Glutamatergic neuron (in vitro differentiated cells): ENCODE measurements around the gene TOMM20L. TPM values are rescaled to one million over a fixed set of nuclear protein-coding genes. Genes with fewer than 3 reads are reported as not detected.
"Not testable (repeated sequence)": the region's sequence is repeated elsewhere in the genome, so short reads cannot be mapped to it uniquely, and the experiment has no call there.

Source experiments
- DNase-seq: peaks from one replicate; pipeline ENCODE4 v3.0.0; 2022
- H3K27ac Mint-ChIP-seq: one replicate; pipeline ENCODE4 v1.8.0; 2020; ENCODE audit warnings: mild to moderate bottlenecking, mixed read lengths, inconsistent platforms; ENCODE audit not compliant: unreplicated experiment
- H3K27me3 Mint-ChIP-seq: one replicate; pipeline ENCODE4 v1.8.0; 2020; ENCODE audit warnings: mild to moderate bottlenecking, moderate library complexity, mixed read lengths, inconsistent platforms; ENCODE audit not compliant: unreplicated experiment
- H3K36me3 Mint-ChIP-seq: one replicate; pipeline ENCODE4 v1.8.0; 2020; ENCODE audit warnings: mild to moderate bottlenecking, mixed read lengths, inconsistent platforms; ENCODE audit not compliant: unreplicated experiment
- H3K4me1 Mint-ChIP-seq: one replicate; pipeline ENCODE4 v1.8.0; 2020; ENCODE audit warnings: mild to moderate bottlenecking, low read depth, mixed read lengths, inconsistent platforms; ENCODE audit not compliant: unreplicated experiment
- H3K4me3 Mint-ChIP-seq: one replicate; pipeline ENCODE4 v1.8.0; 2020; ENCODE audit warnings: mild to moderate bottlenecking, mixed read lengths, inconsistent platforms; ENCODE audit not compliant: unreplicated experiment
- H3K9me3 Mint-ChIP-seq: one replicate; pipeline ENCODE4 v1.8.0; 2020; ENCODE audit warnings: mild to moderate bottlenecking, moderate library complexity, mixed read lengths, inconsistent platforms; ENCODE audit not compliant: unreplicated experiment
- long read RNA-seq: library from polyadenylated mRNA; unstranded; transcript quantifications from one replicate; pipeline ENCODE4 v2.0.0, GENCODE V29; 2020; ENCODE audit not compliant: unreplicated experiment
- total RNA-seq: library from RNA; stranded (reverse); fragmentation: NEBNext Ultra II Directional; extraction: Animal tissue kit (Norgen Biotek cat#: 25700); gene quantifications from one replicate; pipeline ENCODE4 v1.2.1, GENCODE V29; 2021; ENCODE audit not compliant: unreplicated experiment
- TF ChIP-seq, protein P1 (sequence below): fragments of 200-600 bp; sonication (generic); IDR thresholded peaks from one replicate; pipeline ENCODE4 v1.5.0; 2021; ENCODE audit not compliant: partially characterized antibody, unreplicated experiment

Gene TOMM20L
- not detected for total RNA-seq
- long read RNA-seq = 0 reads

DNA sequence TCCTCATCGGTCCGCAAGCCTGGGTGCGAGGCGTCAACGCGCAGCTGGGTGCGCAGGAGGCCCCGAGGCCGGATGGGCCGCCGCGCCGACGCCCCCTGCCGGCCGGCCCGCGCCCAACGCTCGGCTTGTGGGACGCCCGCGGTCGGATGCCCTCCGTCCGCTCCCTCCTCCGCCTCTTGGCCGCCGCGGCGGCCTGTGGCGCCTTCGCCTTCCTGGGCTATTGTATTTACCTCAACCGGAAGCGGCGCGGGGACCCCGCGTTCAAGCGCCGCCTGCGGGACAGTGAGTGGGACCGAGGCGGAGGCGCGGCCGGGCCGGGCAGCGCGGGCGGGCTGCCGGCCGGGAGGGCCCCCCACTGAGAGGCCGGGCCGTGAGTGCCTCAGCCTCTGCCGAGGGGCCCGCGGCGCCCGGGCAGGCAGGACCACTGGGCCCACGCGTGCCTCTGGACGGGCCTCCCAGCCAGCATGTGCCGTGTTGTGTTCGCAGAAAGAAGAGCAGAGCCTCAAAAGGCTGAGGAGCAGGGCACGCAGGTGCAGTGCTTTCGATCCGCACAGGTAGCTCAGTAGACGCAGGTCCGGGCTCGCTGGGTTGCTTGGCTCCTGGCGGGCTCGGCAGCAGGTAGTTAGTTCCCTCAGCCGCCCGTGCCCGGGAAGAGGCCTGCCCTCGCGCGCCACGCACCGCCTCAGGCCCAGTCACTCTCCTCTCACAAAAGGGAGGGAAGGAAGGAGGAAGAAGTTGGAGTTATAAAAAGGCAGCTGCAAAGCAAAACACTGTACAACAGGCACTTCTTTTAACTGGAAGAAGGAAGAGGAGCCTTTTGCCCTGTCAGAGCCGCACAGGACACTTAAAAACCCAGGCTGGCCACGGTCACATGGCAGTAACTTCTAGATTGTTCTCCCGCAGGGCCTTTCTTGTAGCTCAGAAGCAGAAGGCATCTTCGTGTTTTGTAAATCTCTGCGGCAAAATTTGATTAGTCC, at the start of gene TOMM20L:
TOMM20L (plus strand) TSS at position 119 of the 977 bp plus-strand sequence; CDS start at position 147, 28 bp downstream.
- peaks cover 3% of the 10 kb centered on the region for H3K9me3 Mint-ChIP-seq
- H3K4me3 Mint-ChIP-seq = peak within 1 kb of the TSS; percentile 83
- TF ChIP-seq, protein P1, sequence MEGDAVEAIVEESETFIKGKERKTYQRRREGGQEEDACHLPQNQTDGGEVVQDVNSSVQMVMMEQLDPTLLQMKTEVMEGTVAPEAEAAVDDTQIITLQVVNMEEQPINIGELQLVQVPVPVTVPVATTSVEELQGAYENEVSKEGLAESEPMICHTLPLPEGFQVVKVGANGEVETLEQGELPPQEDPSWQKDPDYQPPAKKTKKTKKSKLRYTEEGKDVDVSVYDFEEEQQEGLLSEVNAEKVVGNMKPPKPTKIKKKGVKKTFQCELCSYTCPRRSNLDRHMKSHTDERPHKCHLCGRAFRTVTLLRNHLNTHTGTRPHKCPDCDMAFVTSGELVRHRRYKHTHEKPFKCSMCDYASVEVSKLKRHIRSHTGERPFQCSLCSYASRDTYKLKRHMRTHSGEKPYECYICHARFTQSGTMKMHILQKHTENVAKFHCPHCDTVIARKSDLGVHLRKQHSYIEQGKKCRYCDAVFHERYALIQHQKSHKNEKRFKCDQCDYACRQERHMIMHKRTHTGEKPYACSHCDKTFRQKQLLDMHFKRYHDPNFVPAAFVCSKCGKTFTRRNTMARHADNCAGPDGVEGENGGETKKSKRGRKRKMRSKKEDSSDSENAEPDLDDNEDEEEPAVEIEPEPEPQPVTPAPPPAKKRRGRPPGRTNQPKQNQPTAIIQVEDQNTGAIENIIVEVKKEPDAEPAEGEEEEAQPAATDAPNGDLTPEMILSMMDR = peak; percentile 92
- DNase-seq = peak; percentile 86
- H3K36me3 Mint-ChIP-seq = no peaks in the 10 kb centered on the region
- peaks cover 7% of the 10 kb centered on the region for H3K4me1 Mint-ChIP-seq
- H3K27ac Mint-ChIP-seq = peak within 1 kb of the TSS; percentile 80
- peaks cover 7% of the 10 kb centered on the region for H3K27me3 Mint-ChIP-seq

DNA sequence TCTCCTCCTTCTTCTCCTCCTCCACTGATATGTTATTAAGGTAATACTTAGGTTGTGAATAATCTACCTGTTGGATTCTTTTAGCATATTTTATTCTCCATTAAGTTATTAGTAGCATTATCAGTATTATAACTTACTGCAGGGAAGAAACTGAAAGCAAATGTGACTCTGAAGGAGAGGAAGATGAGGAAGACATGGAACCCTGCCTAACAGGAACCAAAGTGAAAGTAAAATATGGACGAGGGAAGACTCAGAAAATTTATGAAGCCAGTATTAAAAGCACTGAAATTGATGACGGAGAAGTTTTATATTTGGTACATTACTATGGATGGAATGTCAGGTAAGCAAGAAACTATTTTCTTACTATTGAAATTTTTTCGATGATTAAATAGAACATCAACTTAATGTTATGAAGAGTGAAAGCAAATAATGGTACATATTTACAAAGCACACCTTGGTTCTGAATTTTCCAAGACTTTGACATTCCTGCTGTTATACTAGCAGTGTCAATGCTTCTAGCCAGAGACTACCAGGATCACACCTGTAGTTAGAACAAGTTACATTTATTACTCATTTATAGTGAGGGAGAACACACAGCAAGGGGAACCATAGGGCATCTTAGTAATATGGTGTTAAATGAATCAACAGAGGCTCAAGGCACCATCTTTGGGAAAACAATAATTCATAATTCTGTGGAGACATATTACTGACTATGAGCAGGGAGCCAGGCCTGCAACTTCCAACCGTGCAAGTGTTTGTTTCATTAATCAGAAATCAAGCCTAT, 42.0 kb upstream of the TOMM20L start:
- no peak overlapping the region for H3K4me3 Mint-ChIP-seq
- no peak overlapping the region for H3K27ac Mint-ChIP-seq
- DNase-seq = no peak
- no peaks in the 10 kb centered on the region for H3K9me3 Mint-ChIP-seq
- H3K4me1 Mint-ChIP-seq = no peaks in the 10 kb centered on the region
- no peaks in the 10 kb centered on the region for H3K27me3 Mint-ChIP-seq
- TF ChIP-seq, protein P1 = no peak
- H3K36me3 Mint-ChIP-seq = no peaks in the 10 kb centered on the region

DNA sequence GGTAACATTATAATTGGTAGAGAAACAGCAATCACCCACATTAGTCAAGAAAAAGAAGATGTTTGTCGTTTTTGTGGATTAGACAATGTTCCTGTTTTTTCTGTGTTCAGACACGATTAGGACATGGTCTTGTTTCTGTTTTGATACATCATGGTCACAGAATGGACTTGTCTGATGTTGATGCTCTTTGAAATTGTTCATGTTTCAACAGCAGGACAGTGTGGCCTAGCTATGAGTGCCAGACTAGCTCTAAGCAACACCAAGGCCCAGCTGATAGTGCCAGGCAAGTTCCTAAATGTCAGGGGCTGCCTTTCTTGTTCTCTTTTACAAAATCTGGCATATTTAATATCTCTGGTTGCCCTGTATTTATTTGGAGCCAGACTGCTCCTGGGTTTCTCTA, 40.9 kb upstream of the TOMM20L start:
- no peak overlapping the region for H3K4me3 Mint-ChIP-seq
- TF ChIP-seq, protein P1 = no peak
- no peaks in the 10 kb centered on the region for H3K9me3 Mint-ChIP-seq
- no peak for DNase-seq
- no peak overlapping the region for H3K27ac Mint-ChIP-seq
- no peaks in the 10 kb centered on the region for H3K36me3 Mint-ChIP-seq
- H3K4me1 Mint-ChIP-seq = no peaks in the 10 kb centered on the region
- H3K27me3 Mint-ChIP-seq = no peaks in the 10 kb centered on the region

DNA sequence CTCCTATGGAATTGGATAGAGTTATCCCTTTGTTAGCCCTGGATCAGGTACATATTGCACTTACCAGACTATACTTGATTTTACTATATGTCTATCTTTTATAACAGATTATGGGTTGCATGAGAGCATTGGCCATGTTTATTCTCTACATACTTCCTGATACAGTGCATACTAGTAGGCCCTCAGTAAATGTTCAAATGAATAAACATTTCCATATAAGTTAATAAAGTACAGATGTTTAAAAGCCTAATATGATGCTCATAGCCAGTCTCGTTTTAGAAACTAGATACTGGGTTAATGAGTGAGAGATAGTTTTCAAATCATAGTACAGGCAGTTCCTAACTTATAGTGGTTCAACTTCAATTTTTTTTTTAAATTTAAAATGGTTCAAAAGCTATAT, 39.5 kb upstream of the TOMM20L start:
- H3K27ac Mint-ChIP-seq = no peak overlapping the region
- no peaks in the 10 kb centered on the region for H3K4me1 Mint-ChIP-seq
- no peaks in the 10 kb centered on the region for H3K27me3 Mint-ChIP-seq
- H3K4me3 Mint-ChIP-seq = no peak overlapping the region
- no peaks in the 10 kb centered on the region for H3K36me3 Mint-ChIP-seq
- DNase-seq = no peak
- no peaks in the 10 kb centered on the region for H3K9me3 Mint-ChIP-seq
- TF ChIP-seq, protein P1 = no peak

DNA sequence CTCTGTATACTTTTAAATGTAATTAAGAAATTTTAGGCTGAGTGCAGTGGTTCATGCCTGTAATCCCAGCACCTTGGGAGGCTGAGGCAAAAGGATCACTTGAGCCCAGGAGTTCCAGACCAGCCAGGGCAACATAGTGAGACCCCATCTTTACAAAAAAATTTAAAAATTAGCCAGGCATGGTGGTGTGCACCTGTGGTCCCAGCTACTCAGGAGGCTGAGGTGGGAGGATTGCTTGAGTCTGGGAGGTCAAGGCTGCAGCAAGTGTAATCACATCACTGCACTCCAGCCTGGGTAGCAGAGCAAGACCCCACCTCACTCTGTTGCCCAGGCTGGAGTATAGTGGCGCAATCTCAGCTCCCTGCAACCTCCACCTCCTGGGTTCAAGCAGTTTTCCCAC, 33.5 kb upstream of the TOMM20L start:
- not testable (repeated sequence) for H3K9me3 Mint-ChIP-seq, DNase-seq, H3K4me3 Mint-ChIP-seq, H3K4me1 Mint-ChIP-seq, H3K27me3 Mint-ChIP-seq, H3K36me3 Mint-ChIP-seq, H3K27ac Mint-ChIP-seq
